SK-N-SH treated with all-trans-retinoic acid at 6 μM for 48 hours (cell line): ENCODE results near the gene GSTM4.
"Not testable (repeated sequence)": the region's sequence is repeated elsewhere in the genome, so short reads cannot be mapped to it uniquely, and the experiment has no call there.

Source experiments
- ATAC-seq: fragments of 200-7000 bp; cut with Tn5 transposase; 3 replicates; pipeline ENCODE4 v1.9.1; 2020; ENCODE audit warnings: mild to moderate bottlenecking, moderate library complexity
- ARNTL ChIP-seq: fragments of 450-650 bp; formaldehyde crosslinking; IDR thresholded peaks from 2 replicates; pipeline ENCODE4 v1.5.0; 2020; ENCODE audit warnings: low read depth, mild to moderate bottlenecking, moderate library complexity, borderline replicate concordance
- BACH2 ChIP-seq: fragments of 250-450 bp; sonication (Bioruptor Pico); IDR thresholded peaks from 2 replicates; pipeline ENCODE4 v1.9.0; 2021; ENCODE audit warnings: mild to moderate bottlenecking, borderline replicate concordance
- CSDC2 ChIP-seq: fragments of 250-450 bp; sonication (Bioruptor Pico); IDR thresholded peaks from 2 replicates; pipeline ENCODE4 v1.5.0; 2020; ENCODE audit warnings: mild to moderate bottlenecking, moderate library complexity
- CSRNP3 ChIP-seq: fragments of 250-450 bp; sonication (Bioruptor Pico); IDR thresholded peaks from 2 replicates; pipeline ENCODE4 v1.5.1; 2021; ENCODE audit warnings: mild to moderate bottlenecking, moderate library complexity
- ESRRG ChIP-seq: fragments of 250-450 bp; sonication (Bioruptor Pico); IDR thresholded peaks from 2 replicates; pipeline ENCODE4 v1.6.1; 2021; ENCODE audit warnings: mild to moderate bottlenecking
- GLIS3 ChIP-seq: fragments of 250-450 bp; sonication (Bioruptor Pico); IDR thresholded peaks from 2 replicates; pipeline ENCODE4 v1.5.0; 2020; ENCODE audit warnings: mild to moderate bottlenecking, moderate library complexity
- ISL1 ChIP-seq: fragments of 250-450 bp; sonication (Bioruptor Pico); IDR thresholded peaks from 2 replicates; pipeline ENCODE4 v2.1.2; 2022; ENCODE audit warnings: mild to moderate bottlenecking, moderate library complexity
- OSR1 ChIP-seq: fragments of 250-450 bp; sonication (Bioruptor Pico); IDR thresholded peaks from 2 replicates; pipeline ENCODE4 v1.8.0; 2022; ENCODE audit warnings: moderate library complexity, mild to moderate bottlenecking, inconsistent platforms
- PATZ1 ChIP-seq: fragments of 250-450 bp; sonication (Bioruptor Pico); IDR thresholded peaks from 2 replicates; pipeline ENCODE4 v1.8.0; 2020; ENCODE audit warnings: mild to moderate bottlenecking, moderate library complexity, borderline replicate concordance
- POU6F1 ChIP-seq: fragments of 250-450 bp; sonication (Bioruptor Pico); IDR thresholded peaks from 2 replicates; pipeline ENCODE4 v1.8.0; 2021; ENCODE audit warnings: low read depth, mild to moderate bottlenecking, moderate library complexity, borderline replicate concordance
- PPARA ChIP-seq: fragments of 250-450 bp; sonication (Bioruptor Pico); IDR thresholded peaks from 2 replicates; pipeline ENCODE4 v1.5.0; 2020; ENCODE audit warnings: mild to moderate bottlenecking, borderline replicate concordance
- RARB ChIP-seq: fragments of 250-450 bp; sonication (Bioruptor Pico); IDR thresholded peaks from 2 replicates; pipeline ENCODE4 v1.8.0; 2021; ENCODE audit warnings: mild to moderate bottlenecking, moderate library complexity
- SNAI2 ChIP-seq: fragments of 250-450 bp; sonication (Bioruptor Pico); IDR thresholded peaks from 2 replicates; pipeline ENCODE4 v1.5.0; 2020; ENCODE audit warnings: mild to moderate bottlenecking, moderate library complexity
- TCF4 ChIP-seq: fragments of 250-450 bp; sonication (Bioruptor Pico); IDR thresholded peaks from 2 replicates; pipeline ENCODE4 v1.8.0; 2021; ENCODE audit warnings: mild to moderate bottlenecking, moderate library complexity, borderline replicate concordance
- TOX ChIP-seq: fragments of 250-450 bp; sonication (Bioruptor Pico); IDR thresholded peaks from 2 replicates; pipeline ENCODE4 v1.8.0; 2021; ENCODE audit warnings: mild to moderate bottlenecking, moderate library complexity, borderline replicate concordance
- TSHZ2 ChIP-seq: fragments of 250-450 bp; sonication (Bioruptor Pico); IDR thresholded peaks from 2 replicates; pipeline ENCODE4 v1.5.0; 2020; ENCODE audit warnings: mild to moderate bottlenecking, moderate library complexity
- ZC3H10 ChIP-seq: fragments of 250-450 bp; sonication (Bioruptor Pico); IDR thresholded peaks from 2 replicates; pipeline ENCODE4 v1.5.1; 2021; ENCODE audit warnings: mild to moderate bottlenecking, moderate library complexity
- ZFP3 ChIP-seq: fragments of 250-450 bp; sonication (Bioruptor Pico); IDR thresholded peaks from 2 replicates; pipeline ENCODE4 v1.5.0; 2020; ENCODE audit warnings: mild to moderate bottlenecking, moderate library complexity
- ZFP30 ChIP-seq: fragments of 450-650 bp; formaldehyde crosslinking; IDR thresholded peaks from 2 replicates; pipeline ENCODE4 v1.5.0; 2022; ENCODE audit warnings: mild to moderate bottlenecking, moderate library complexity
- ZNF565 ChIP-seq: fragments of 450-650 bp; formaldehyde crosslinking; conservative IDR thresholded peaks from 2 replicates; pipeline ENCODE4 v1.5.0; 2020; ENCODE audit warnings: low read depth, mild to moderate bottlenecking, moderate library complexity
- ZNF70 ChIP-seq: fragments of 450-650 bp; formaldehyde crosslinking; IDR thresholded peaks from 2 replicates; pipeline ENCODE4 v1.5.0; 2020; ENCODE audit warnings: mild to moderate bottlenecking, moderate library complexity
- ZNF8 ChIP-seq: fragments of 450-650 bp; formaldehyde crosslinking; IDR thresholded peaks from 2 replicates; pipeline ENCODE4 v1.5.0; 2020; ENCODE audit warnings: mild to moderate bottlenecking, moderate library complexity

The GSTM4 gene

GRCh38 chr1:109689844-109690405, 34.0 kb downstream of the GSTM4 start:
- TF ChIP-seq TOX (CRISPR knock-in tag) (no peak), CSDC2 (CRISPR knock-in tag) (no peak), OSR1 (CRISPR knock-in tag) (no peak), POU6F1 (CRISPR knock-in tag) (no peak), TSHZ2 (CRISPR knock-in tag) (no peak), ZC3H10 (CRISPR knock-in tag) (no peak), PPARA (CRISPR knock-in tag) (no peak), SNAI2 (CRISPR knock-in tag) (no peak), ZNF8 (CRISPR knock-in tag) (no peak), ARNTL (CRISPR knock-in tag) (no peak), TCF4 (CRISPR knock-in tag) (no peak), ISL1 (CRISPR knock-in tag) (no peak), ZFP30 (CRISPR knock-in tag) (no peak), GLIS3 (CRISPR knock-in tag) (no peak), CSRNP3 (no peak), PATZ1 (CRISPR knock-in tag) (no peak), BACH2 (no peak), ZFP3 (CRISPR knock-in tag) (no peak), ZNF565 (no peak)
- TF ChIP-seq, all 23 proteins: peak for 0
- no peak for ATAC-seq

GRCh38 chr1:109691759-109692158, 35.9 kb downstream of the GSTM4 start:
- no peak for ATAC-seq
- TF ChIP-seq ZNF8 (CRISPR knock-in tag) (no peak), ZNF70 (CRISPR knock-in tag) (no peak), ZFP3 (CRISPR knock-in tag) (no peak), TSHZ2 (CRISPR knock-in tag) (no peak), RARB (CRISPR knock-in tag) (no peak), OSR1 (CRISPR knock-in tag) (no peak), ESRRG (no peak)

GRCh38 chr1:109694400-109694799, 38.5 kb downstream of the GSTM4 start:
- ATAC-seq = not testable (repeated sequence)

GRCh38 chr1:109695138-109695537, 39.2 kb downstream of the GSTM4 start:
- not testable (repeated sequence) for ATAC-seq
